ENCODE data around the gene CYTH3.

CYTH3 gene

DNA sequence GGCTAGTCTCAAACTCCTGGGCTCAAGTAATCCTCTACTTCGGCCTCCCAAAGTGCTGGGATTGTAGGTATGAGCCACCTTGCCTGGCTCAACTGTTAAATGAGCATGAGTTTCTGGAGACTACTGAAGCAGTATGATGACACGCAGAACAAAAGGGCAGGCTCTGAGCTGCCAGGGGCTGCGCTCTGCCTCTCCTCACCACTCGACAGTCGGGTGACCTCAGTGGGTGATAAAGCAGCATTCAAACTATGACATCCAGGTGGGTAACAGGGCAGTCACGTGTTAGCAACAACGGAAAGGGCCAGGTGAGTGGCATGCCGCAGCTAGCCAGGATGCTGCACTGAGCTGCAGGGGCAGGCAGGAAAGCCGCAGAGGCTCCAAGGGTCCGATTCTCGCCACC is 71.5 kb downstream of the CYTH3 start:
- Histone ChIP-seq H3K4me3 (ENCODE audit: insufficient read depth, low read length, poor library complexity, severe bottlenecking) (no peak overlapping the region), H3K9me3 (ENCODE audit: insufficient read depth, low read length) (no peaks in the 10 kb centered on the region), H2AFZ (ENCODE audit: low read depth, low read length, severe bottlenecking) (no peak overlapping the region), H3K4me2 (ENCODE audit: low read depth, low read length, poor library complexity, severe bottlenecking) (no peak overlapping the region), H3K36me3 (ENCODE audit: low read length) (no peaks in the 10 kb centered on the region), H3K9ac (ENCODE audit: low read length) (no peak overlapping the region), H3K27me3 (ENCODE audit: low read length) (no peaks in the 10 kb centered on the region), H3K79me2 (ENCODE audit: insufficient read depth, low read length) (no peaks in the 10 kb centered on the region), H3K9me2 (replicated peaks; ENCODE audit: insufficient read depth, low read length) (no peaks in the 10 kb centered on the region), H4K20me1 (ENCODE audit: low read depth, low read length) (no peaks in the 10 kb centered on the region), H3F3A (ENCODE audit: insufficient read depth) (no peaks in the 10 kb centered on the region), H3K27ac (ENCODE audit: low read depth, low read length) (no peak overlapping the region)
- TF ChIP-seq, protein P1, sequence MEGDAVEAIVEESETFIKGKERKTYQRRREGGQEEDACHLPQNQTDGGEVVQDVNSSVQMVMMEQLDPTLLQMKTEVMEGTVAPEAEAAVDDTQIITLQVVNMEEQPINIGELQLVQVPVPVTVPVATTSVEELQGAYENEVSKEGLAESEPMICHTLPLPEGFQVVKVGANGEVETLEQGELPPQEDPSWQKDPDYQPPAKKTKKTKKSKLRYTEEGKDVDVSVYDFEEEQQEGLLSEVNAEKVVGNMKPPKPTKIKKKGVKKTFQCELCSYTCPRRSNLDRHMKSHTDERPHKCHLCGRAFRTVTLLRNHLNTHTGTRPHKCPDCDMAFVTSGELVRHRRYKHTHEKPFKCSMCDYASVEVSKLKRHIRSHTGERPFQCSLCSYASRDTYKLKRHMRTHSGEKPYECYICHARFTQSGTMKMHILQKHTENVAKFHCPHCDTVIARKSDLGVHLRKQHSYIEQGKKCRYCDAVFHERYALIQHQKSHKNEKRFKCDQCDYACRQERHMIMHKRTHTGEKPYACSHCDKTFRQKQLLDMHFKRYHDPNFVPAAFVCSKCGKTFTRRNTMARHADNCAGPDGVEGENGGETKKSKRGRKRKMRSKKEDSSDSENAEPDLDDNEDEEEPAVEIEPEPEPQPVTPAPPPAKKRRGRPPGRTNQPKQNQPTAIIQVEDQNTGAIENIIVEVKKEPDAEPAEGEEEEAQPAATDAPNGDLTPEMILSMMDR (IDR thresholded peaks at IDR 0.05; ENCODE audit: insufficient read depth, low read length, poor library complexity, severe bottlenecking), result no peak
- no peak for TF ChIP-seq EZH2phosphoT487 (conservative IDR thresholded peaks at IDR 0.05; ENCODE audit: low read length)

DNA sequence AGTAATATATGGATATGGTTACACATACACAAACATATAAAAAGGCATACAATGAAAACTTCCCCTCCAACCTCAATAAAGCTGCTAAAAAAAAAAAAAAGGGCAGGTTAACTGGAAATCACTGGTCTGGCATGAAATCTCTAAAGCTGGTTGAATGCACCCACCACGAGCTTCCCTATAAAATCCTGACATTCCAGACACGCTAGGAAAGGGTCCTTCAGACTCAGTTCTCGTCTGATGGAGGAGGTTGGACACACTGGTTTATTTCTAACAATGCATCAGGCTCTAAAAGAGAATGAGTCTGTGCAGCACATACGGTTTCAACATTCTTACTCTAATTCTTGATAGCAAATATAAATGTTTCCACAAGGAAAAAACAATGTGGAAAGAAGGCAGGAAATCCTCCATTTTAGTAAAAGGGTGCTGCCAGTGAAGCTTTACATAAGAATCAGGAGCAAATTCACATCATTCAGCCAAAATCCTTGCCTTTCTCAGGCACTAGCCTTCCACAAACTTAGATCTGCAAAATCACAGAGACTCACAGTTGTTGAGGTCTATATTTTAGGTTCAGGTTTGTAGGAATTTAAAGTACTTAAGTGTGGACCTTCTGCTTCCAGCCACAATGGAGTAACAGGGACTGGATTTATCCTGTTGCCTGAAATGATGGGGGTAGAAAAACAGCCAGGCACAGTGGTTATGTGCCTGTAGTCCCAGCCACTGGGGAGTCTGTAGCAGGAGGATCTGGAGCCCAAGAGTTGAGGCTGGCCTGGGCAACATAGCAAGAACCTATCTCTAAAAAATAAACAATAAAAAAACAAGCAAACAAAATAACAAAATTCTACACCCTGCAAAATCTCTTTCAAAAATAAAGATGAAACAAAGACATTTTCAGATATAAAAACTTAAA is 73.5 kb downstream of the CYTH3 start:
- Histone ChIP-seq H3K9ac (ENCODE audit: low read length) (no peak overlapping the region), H3K4me3 (ENCODE audit: insufficient read depth, low read length, poor library complexity, severe bottlenecking) (no peak overlapping the region), H3K27ac (ENCODE audit: low read depth, low read length) (no peak overlapping the region), H4K20me1 (ENCODE audit: low read depth, low read length) (no peaks in the 10 kb centered on the region), H3K79me2 (ENCODE audit: insufficient read depth, low read length) (no peaks in the 10 kb centered on the region), H3K27me3 (ENCODE audit: low read length) (no peaks in the 10 kb centered on the region), H3K4me2 (ENCODE audit: low read depth, low read length, poor library complexity, severe bottlenecking) (no peak overlapping the region), H3K9me2 (replicated peaks; ENCODE audit: insufficient read depth, low read length) (no peaks in the 10 kb centered on the region), H2AFZ (ENCODE audit: low read depth, low read length, severe bottlenecking) (no peak overlapping the region), H3K36me3 (ENCODE audit: low read length) (no peaks in the 10 kb centered on the region), H3K9me3 (ENCODE audit: insufficient read depth, low read length) (no peaks in the 10 kb centered on the region), H3F3A (ENCODE audit: insufficient read depth) (no peaks in the 10 kb centered on the region)
- no peak for TF ChIP-seq EZH2phosphoT487 (conservative IDR thresholded peaks at IDR 0.05; ENCODE audit: low read length)
- TF ChIP-seq, protein P1 (IDR thresholded peaks at IDR 0.05; ENCODE audit: insufficient read depth, low read length, poor library complexity, severe bottlenecking), result no peak

DNA sequence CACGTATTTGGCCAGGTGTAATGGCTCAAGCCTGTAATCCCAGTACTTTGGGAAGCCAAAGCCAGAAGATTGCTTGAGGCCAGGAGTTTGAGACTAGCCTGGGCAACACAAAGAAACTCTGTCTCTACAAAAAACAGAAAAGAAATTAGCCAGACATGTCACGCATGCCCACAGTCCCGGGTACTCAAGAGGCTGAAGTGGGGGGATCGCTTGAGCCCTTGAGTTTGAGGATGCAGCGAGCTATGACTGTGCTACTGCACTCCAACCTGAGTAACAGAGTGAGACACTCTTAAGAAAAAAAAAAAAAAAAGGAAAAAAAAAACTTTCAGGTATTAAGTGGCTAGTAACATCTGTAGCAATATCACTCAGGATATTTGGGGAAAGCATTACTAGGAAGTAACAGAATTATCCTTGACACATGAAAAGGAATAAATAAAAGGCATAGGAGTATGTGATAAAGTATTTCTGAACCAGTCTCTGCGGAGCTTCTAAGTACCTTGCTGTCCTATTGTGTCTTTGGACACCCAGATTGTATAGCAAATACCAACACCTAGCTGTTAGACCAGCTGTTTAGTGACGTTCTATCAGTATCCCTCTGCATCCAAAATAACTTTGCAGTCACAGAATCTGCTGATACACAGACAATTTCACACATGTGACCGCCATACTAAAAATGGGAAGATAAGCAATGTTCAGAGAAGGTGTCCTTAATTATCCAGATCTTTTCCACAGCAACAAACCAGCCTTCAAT is 74.4 kb downstream of the CYTH3 start:
- no peaks in the 10 kb centered on the region for H4K20me1 ChIP-seq (ENCODE audit: low read depth, low read length)
- H3K27me3 ChIP-seq (ENCODE audit: low read length), result no peaks in the 10 kb centered on the region
- TF ChIP-seq, protein P1 (IDR thresholded peaks at IDR 0.05; ENCODE audit: insufficient read depth, low read length, poor library complexity, severe bottlenecking), result no peak
- no peak for TF ChIP-seq EZH2phosphoT487 (conservative IDR thresholded peaks at IDR 0.05; ENCODE audit: low read length)
- no peak overlapping the region for H3K4me3 ChIP-seq (ENCODE audit: insufficient read depth, low read length, poor library complexity, severe bottlenecking)
- H3F3A ChIP-seq (ENCODE audit: insufficient read depth), result no peaks in the 10 kb centered on the region
- no peaks in the 10 kb centered on the region for H3K9me3 ChIP-seq (ENCODE audit: insufficient read depth, low read length)
- H3K79me2 ChIP-seq (ENCODE audit: insufficient read depth, low read length), result no peaks in the 10 kb centered on the region
- H3K4me2 ChIP-seq (ENCODE audit: low read depth, low read length, poor library complexity, severe bottlenecking), result no peak overlapping the region
- no peaks in the 10 kb centered on the region for H3K9me2 ChIP-seq (replicated peaks; ENCODE audit: insufficient read depth, low read length)
- no peak overlapping the region for H3K9ac ChIP-seq (ENCODE audit: low read length)
- no peak overlapping the region for H2AFZ ChIP-seq (ENCODE audit: low read depth, low read length, severe bottlenecking)
- H3K36me3 ChIP-seq (ENCODE audit: low read length), result no peaks in the 10 kb centered on the region
- H3K27ac ChIP-seq (ENCODE audit: low read depth, low read length), result no peak overlapping the region

Data from SU-DHL-6 (cell line).